Measurements from ENCODE around the gene PXYLP1.

DNA sequence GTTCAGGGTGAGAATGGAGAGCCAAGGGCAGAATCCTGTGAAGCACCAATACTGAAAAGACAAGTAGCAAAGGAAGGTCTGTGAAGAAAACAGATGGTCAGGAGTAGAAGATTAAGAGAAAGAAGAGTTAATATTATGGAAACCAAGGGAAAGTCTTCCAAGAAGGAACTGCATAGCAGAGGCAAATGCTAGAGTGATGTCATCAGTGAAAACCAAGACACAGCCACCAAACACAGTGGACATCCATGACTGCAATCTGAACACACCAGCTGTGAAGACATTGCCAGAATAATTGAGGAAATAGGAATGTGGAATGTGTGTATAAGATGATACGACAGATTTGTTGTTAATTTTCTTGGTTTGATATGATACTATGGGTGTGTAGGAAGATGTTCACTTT, 109.9 kb downstream of the PXYLP1 start:
- TF ChIP-seq EZH2 (IDR thresholded peaks at IDR 0.05; ENCODE audit: insufficient read depth, poor library complexity, severe bottlenecking), result no peak
- TF ChIP-seq EZH2phosphoT487 (IDR thresholded peaks at IDR 0.05; ENCODE audit: insufficient read depth, low read depth), result no peak

All from GM23248 (cell line).